H9 (cell line): ENCODE measurements around the gene CD300H. TPM values are rescaled to one million over a fixed set of nuclear protein-coding genes. Genes with fewer than 3 reads are reported as not detected.

Source experiments
- DNase-seq: peaks from one replicate; pipeline ENCODE4 v3.0.0-alpha.2; 2017
- H2AFZ ChIP-seq: one replicate; pipeline ENCODE4 v1.6.1; 2013; ENCODE audit warnings: mild to moderate bottlenecking, low read length, control low read depth, moderate library complexity
- H2AK5ac ChIP-seq: 2 replicates; pipeline ENCODE4 v1.6.1; 2013; ENCODE audit warnings: low read length, control low read depth, mixed read lengths; ENCODE audit not compliant: insufficient read length
- H2BK120ac ChIP-seq: one replicate; pipeline ENCODE4 v1.6.1; 2013; ENCODE audit warnings: low read depth, mild to moderate bottlenecking, low read length, control low read depth, inconsistent platforms; ENCODE audit not compliant: poor library complexity, severe bottlenecking
- H2BK12ac ChIP-seq: 2 replicates; pipeline ENCODE4 v1.6.1; 2013; ENCODE audit warnings: low read length, control low read depth, mixed read lengths, low read depth; ENCODE audit not compliant: insufficient read length
- H2BK15ac ChIP-seq: 2 replicates; pipeline ENCODE4 v1.6.1; 2013; ENCODE audit warnings: low read depth, low read length, control low read depth
- H2BK20ac ChIP-seq: one replicate; pipeline ENCODE4 v1.6.1; 2013; ENCODE audit warnings: low read depth, mild to moderate bottlenecking, low read length, control low read depth, inconsistent platforms; ENCODE audit not compliant: poor library complexity, severe bottlenecking
- H2BK5ac ChIP-seq: 2 replicates; pipeline ENCODE4 v1.6.1; 2013; ENCODE audit warnings: low read length, control low read depth, mixed read lengths; ENCODE audit not compliant: insufficient read length
- H3K14ac ChIP-seq: 2 replicates; pipeline ENCODE4 v1.6.1; 2013; ENCODE audit warnings: low read length, control low read depth; ENCODE audit not compliant: insufficient read depth
- H3K18ac ChIP-seq: 2 replicates; pipeline ENCODE4 v1.6.1; 2013; ENCODE audit warnings: low read depth, mild to moderate bottlenecking, mixed read lengths, low read length, control low read depth; ENCODE audit not compliant: insufficient read length
- H3K23ac ChIP-seq: 2 replicates; pipeline ENCODE4 v1.6.1; 2013; ENCODE audit warnings: low read length, control low read depth, mixed read lengths, low read depth; ENCODE audit not compliant: insufficient read length
- H3K23me2 ChIP-seq: 2 replicates; pipeline ENCODE4 v1.6.1; 2013; ENCODE audit warnings: low read depth, mild to moderate bottlenecking, mixed read lengths, low read length, control low read depth; ENCODE audit not compliant: insufficient read length, poor library complexity, severe bottlenecking
- H3K27ac ChIP-seq: 2 replicates; pipeline ENCODE4 v1.5.1; 2013; ENCODE audit warnings: low read length, control low read depth, mixed read lengths, low read depth; ENCODE audit not compliant: insufficient read length
- H3K27me3 ChIP-seq: 2 replicates; pipeline ENCODE4 v1.6.1; 2013; ENCODE audit warnings: low read length, control low read depth, inconsistent platforms; ENCODE audit not compliant: insufficient read depth
- H3K4ac ChIP-seq: 2 replicates; pipeline ENCODE4 v1.6.1; 2013; ENCODE audit warnings: low read depth, mild to moderate bottlenecking, control low read depth, inconsistent platforms, low read length, moderate library complexity
- H3K4me1 ChIP-seq: 2 replicates; pipeline ENCODE4 v1.6.1; 2013; ENCODE audit warnings: low read length, control low read depth, inconsistent platforms; ENCODE audit not compliant: insufficient read depth
- H3K4me2 ChIP-seq: 2 replicates; pipeline ENCODE4 v1.6.1; 2013; ENCODE audit warnings: low read length, control low read depth, mixed read lengths; ENCODE audit not compliant: insufficient read length, insufficient read depth
- H3K56ac ChIP-seq: 2 replicates; pipeline ENCODE4 v1.6.1; 2013; ENCODE audit warnings: low read depth, mild to moderate bottlenecking, mixed read lengths, low read length, control low read depth; ENCODE audit not compliant: insufficient read length
- H3K79me1 ChIP-seq: 2 replicates; pipeline ENCODE4 v1.6.1; 2013; ENCODE audit warnings: low read depth, mild to moderate bottlenecking, moderate library complexity, low read length, control low read depth, inconsistent platforms; ENCODE audit not compliant: insufficient read depth, poor library complexity, severe bottlenecking
- H3K79me2 ChIP-seq: 2 replicates; pipeline ENCODE4 v1.6.1; 2013; ENCODE audit warnings: low read length, control low read depth, inconsistent platforms; ENCODE audit not compliant: insufficient read depth
- H3K9ac ChIP-seq: 2 replicates; pipeline ENCODE4 v1.6.1; 2013; ENCODE audit warnings: low read length, control low read depth, mixed read lengths; ENCODE audit not compliant: insufficient read length; ENCODE audit errors: extremely low read depth
- H3K9me3 ChIP-seq: one replicate; pipeline ENCODE4 v1.6.1; 2013; ENCODE audit warnings: low read depth, low read length, inconsistent platforms; ENCODE audit not compliant: control insufficient read depth
- H3T11ph ChIP-seq: one replicate; pipeline ENCODE4 v1.6.1; 2013; ENCODE audit warnings: mild to moderate bottlenecking, low read length, control low read depth, inconsistent platforms
- H4K20me1 ChIP-seq: one replicate; pipeline ENCODE4 v1.6.1; 2013; ENCODE audit not compliant: control insufficient read depth, insufficient read length, insufficient read depth
- H4K5ac ChIP-seq: 2 replicates; pipeline ENCODE4 v1.6.1; 2013; ENCODE audit warnings: low read depth, mild to moderate bottlenecking, mixed read lengths, low read length, control low read depth; ENCODE audit not compliant: insufficient read length
- H4K8ac ChIP-seq: replicated peaks from 2 replicates; pipeline ENCODE4 v1.6.1; 2013; ENCODE audit warnings: low read length, control low read depth, mixed read lengths, low read depth; ENCODE audit not compliant: insufficient read length
- H4K91ac ChIP-seq: 2 replicates; pipeline ENCODE4 v1.6.1; 2013; ENCODE audit warnings: low read depth, mild to moderate bottlenecking, moderate library complexity, mixed read lengths, low read length, control low read depth; ENCODE audit not compliant: insufficient read length
- H3K27ac Mint-ChIP-seq, 3 experiments: 2 replicates in 2 of 3; 3 replicates in 1 of 3; pipeline ENCODE4 v1.8.0; 2020 to 2021; ENCODE audit warnings: mixed read lengths in 3 of 3, mild to moderate bottlenecking in 1 of 3, moderate library complexity in 1 of 3
- H3K27me3 Mint-ChIP-seq: 2 replicates; pipeline ENCODE4 v1.8.0; 2021; ENCODE audit warnings: low read depth, mild to moderate bottlenecking, moderate library complexity, mixed read lengths
- H3K36me3 Mint-ChIP-seq, 3 experiments: 2 replicates in 2 of 3; 3 replicates in 1 of 3; pipeline ENCODE4 v1.8.0; 2020 to 2021; ENCODE audit warnings: low read depth in 3 of 3, mixed read lengths in 3 of 3; ENCODE audit not compliant: insufficient read depth in 1 of 3
- H3K4me1 Mint-ChIP-seq, 2 experiments: 2 replicates each; pipeline ENCODE4 v1.8.0; 2020; ENCODE audit warnings: mixed read lengths in 2 of 2
- H3K4me3 Mint-ChIP-seq, 2 experiments: 2 replicates in 1 of 2; 3 replicates in 1 of 2; pipeline ENCODE4 v1.8.0; 2020 to 2021; ENCODE audit warnings: mild to moderate bottlenecking in 2 of 2, mixed read lengths in 2 of 2, moderate library complexity in 1 of 2
- H3K9me3 Mint-ChIP-seq, 2 experiments: 2 replicates in 1 of 2; 3 replicates in 1 of 2; pipeline ENCODE4 v1.8.0; 2020; ENCODE audit warnings: mild to moderate bottlenecking in 2 of 2, mixed read lengths in 2 of 2, moderate library complexity in 1 of 2
- CTCF ChIP-seq: fragments of 200-600 bp; sonication (generic); conservative IDR thresholded peaks from 3 replicates; pipeline ENCODE4 v1.8.0; 2021; ENCODE audit warnings: antibody characterized with exemption, mild to moderate bottlenecking
- WGBS: extraction: QIAGEN DNeasy Blood & Tissue Kit; methylation state at CpG from one replicate; pipeline ENCODE4 v1.1.7; 2013; ENCODE audit warnings: missing lambda C conversion rate, low lambda C conversion rate, mixed read lengths; ENCODE audit not compliant: insufficient read length; ENCODE audit errors: extremely low coverage; 5-methylcytosine and 5-hydroxymethylcytosine counted together
- total RNA-seq: library from RNA; stranded (reverse); gene quantifications from 2 replicates; pipeline ENCODE4 v1.2.1, GENCODE V29; 2021

The CD300H gene
- total RNA-seq, 1 experiment from 2014 or later, result not detected

- Histone ChIP-seq H2BK15ac (no peak overlapping the region), H4K5ac (no peak overlapping the region), H3K18ac (no peak overlapping the region), H2BK20ac (no peak overlapping the region), H3K23ac (no peak overlapping the region), H3K27ac (no peak overlapping the region), H3K4me2 (no peak overlapping the region), H3K79me2 (no peaks in the 10 kb centered on the region), H2AFZ (no peak overlapping the region), H3K4ac (no peak overlapping the region), H3K79me1 (no peaks in the 10 kb centered on the region), H4K8ac (no peak overlapping the region), H4K20me1 (no peaks in the 10 kb centered on the region), H2BK120ac (no peak overlapping the region), H2AK5ac (no peak overlapping the region), H3K27me3 (no peaks in the 10 kb centered on the region), H4K91ac (no peak overlapping the region), H3K23me2 (no peaks in the 10 kb centered on the region), H3K56ac (no peak overlapping the region), H2BK12ac (no peak overlapping the region), H2BK5ac (no peak overlapping the region), H3T11ph (no peak overlapping the region), H3K9ac (no peak overlapping the region), H3K4me1 (no peaks in the 10 kb centered on the region), H3K14ac (no peak overlapping the region), H3K9me3 (no peaks in the 10 kb centered on the region)
- no CpG with 5 or more reads among the region's 6 CpGs for WGBS
- H3K4me3 Mint-ChIP-seq, result no peak overlapping the region
- no peaks in the 10 kb centered on the region; a peak in 2 of 5 replicates for H3K9me3 Mint-ChIP-seq
- no peak overlapping the region for H3K27ac Mint-ChIP-seq
- H3K27me3 Mint-ChIP-seq, result peaks cover 51% of the 10 kb centered on the region
- no peak for TF ChIP-seq CTCF
- DNase-seq, result no peak
- peaks cover 11 to 12% of the 10 kb centered on the region in 2 experiments for H3K4me1 Mint-ChIP-seq
- no peaks in the 10 kb centered on the region for H3K36me3 Mint-ChIP-seq
These were observed 27.9 kb upstream of the CD300H start for GRCh38 chr17:74595037-74595750.
